Retinal pigment epithelial cell (primary cell): ENCODE measurements around the gene MORF4L2.
"Not testable (repeated sequence)": the region's sequence is repeated elsewhere in the genome, so short reads cannot be mapped to it uniquely, and the experiment has no call there.

ENCODE experiments used
- DNase-seq: peaks from one replicate; pipeline ENCODE4 v3.0.0-alpha.2; 2010; ENCODE audit warnings: low read depth
- H3K4me3 ChIP-seq: 2 replicates; pipeline ENCODE4 v1.5.1; 2011; ENCODE audit warnings: mild to moderate bottlenecking, low read length, control low read depth, moderate library complexity
- TF ChIP-seq, protein P1 (sequence below): conservative IDR thresholded peaks from 2 replicates; pipeline ENCODE4 v1.5.1; 2011; ENCODE audit warnings: low read depth, low read length, control low read depth, inconsistent platforms

Gene MORF4L2

DNA sequence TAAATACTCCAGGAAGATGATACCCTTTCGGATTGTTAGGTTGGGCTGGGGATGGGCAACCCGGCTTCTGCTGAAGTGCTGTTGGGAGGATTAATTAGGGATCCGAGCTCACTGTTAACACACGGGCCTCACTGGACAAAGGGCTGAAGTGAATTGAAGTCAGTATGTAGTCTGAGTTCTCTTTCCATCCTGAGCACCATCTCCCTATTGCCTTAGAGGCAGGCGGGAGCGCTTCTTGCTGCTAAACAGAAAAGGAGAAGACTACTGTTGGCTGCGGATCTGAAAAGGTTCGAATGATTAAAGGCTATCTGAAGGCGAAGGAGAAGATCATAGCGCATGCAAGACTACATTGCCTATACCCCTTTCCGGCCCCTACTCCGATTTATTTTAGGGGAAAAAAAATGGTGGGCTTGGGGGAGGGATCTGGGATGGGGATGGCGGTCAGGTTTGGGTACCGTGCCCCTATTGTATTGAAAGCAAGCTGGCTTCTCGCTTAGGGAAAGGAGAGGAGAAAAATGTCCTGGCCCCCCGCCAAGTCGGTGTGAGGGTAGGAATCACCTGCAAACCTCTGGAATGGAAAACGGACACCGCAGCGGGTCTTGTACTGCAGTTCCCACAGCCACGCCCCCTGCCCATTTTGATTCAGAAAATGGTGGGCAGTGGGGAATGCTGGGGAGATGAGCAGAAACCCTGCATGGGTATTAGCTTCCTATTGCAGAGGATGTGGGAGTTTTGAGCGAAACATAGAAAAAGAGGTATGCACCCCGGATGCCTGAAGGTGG lies 22.3 kb downstream of the MORF4L2 start:
- TF ChIP-seq, protein P1, sequence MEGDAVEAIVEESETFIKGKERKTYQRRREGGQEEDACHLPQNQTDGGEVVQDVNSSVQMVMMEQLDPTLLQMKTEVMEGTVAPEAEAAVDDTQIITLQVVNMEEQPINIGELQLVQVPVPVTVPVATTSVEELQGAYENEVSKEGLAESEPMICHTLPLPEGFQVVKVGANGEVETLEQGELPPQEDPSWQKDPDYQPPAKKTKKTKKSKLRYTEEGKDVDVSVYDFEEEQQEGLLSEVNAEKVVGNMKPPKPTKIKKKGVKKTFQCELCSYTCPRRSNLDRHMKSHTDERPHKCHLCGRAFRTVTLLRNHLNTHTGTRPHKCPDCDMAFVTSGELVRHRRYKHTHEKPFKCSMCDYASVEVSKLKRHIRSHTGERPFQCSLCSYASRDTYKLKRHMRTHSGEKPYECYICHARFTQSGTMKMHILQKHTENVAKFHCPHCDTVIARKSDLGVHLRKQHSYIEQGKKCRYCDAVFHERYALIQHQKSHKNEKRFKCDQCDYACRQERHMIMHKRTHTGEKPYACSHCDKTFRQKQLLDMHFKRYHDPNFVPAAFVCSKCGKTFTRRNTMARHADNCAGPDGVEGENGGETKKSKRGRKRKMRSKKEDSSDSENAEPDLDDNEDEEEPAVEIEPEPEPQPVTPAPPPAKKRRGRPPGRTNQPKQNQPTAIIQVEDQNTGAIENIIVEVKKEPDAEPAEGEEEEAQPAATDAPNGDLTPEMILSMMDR, result no peak
- peak overlapping the region; percentile 27 for H3K4me3 ChIP-seq
- DNase-seq, result no peak

DNA sequence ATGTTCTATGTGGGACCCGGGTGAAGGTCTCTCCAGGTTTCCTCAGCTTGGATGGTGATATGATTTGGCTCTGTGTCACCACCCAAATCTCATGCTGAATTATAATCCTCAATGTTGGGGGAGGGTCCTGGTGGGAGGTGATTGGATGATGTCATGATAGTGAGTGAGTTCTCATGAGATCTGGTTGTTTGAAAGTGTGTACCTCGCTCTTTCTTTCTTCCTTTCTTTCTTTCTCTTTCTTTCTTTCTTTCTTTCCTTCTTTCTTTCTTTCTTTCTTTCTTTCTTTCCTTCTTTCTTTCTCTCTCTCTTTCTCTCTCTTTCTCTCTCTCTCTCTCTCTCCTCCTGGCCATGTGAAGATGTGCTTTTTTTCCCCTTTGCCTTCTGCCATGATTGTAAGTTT lies 27.0 kb downstream of the MORF4L2 start:
- H3K4me3 ChIP-seq, DNase-seq: not testable (repeated sequence)

DNA sequence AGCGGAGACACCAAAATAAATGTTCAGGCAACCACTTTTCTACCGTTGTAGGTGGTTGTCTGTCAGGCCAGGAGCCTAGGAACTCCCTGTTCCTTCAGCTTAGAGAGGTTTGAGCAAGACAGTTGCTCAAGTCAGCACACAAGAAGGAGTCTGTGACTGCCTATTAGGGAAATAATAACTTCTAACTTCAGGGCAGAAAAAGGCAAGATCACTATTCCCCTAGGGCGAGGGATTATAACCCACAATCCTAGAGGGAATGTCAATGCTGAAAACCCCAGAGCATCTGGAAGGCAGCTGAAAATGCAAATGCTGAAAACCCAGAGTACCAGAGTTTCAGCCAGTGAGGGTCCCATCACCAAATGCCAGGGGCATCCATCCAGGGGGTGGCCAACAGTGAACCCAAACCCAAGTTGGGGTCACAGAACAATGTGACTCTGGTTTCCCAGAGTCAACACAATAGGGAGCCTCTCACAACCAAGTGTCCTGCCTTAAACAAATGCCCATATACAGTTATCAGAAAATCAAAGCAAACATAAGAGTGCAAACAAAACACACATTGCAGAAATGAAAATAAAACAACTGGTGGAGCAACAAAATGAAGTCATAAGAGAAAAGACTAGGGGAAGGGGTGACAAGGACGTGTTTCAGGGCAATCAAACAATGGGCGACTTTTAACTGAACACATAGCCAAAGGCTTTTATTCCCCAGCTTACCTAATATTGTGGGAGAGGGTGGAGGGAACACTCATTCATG lies 27.6 kb downstream of the MORF4L2 start:
- no peak overlapping the region for H3K4me3 ChIP-seq
- no peak for DNase-seq
- TF ChIP-seq, protein P1, result no peak

DNA sequence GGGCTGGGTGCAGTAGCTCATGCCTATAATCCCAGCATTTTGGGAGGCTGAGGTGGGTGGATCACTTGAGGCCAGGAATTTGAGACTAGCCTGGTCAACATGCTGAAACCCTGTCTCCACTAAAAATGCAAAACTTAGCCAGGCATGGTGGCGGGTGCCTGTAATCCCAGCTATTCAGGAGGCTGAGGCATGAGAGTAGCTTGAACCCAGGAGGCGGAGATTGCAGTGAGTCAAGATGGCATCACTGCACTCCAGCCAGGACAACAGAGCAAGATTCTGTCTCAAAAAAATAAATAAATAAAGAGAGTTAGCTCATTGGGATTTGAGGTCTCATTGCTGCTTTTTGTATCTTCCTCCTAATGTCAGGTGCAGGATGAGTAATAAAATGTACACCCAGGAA lies 29.4 kb downstream of the MORF4L2 start:
- not testable (repeated sequence) for H3K4me3 ChIP-seq, DNase-seq

DNA sequence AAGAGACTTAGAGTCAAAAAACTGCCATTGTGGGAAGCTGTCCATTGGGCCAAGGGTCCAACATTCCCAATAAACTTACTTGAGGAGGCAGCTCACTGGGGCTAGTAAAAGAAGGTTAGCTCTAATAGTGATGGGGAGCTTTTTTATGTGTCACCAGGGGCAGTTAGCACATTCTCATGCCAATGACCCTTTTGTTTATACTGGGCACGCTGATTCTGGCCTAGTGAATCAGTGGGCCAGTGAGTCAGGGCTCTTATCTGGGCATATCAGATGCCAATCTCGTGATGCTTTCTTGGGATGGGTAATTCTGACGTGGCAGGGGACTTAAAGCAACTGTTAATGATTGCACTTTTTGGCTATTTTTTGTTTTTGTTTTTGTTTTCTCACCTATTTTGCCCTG lies 29.9 kb downstream of the MORF4L2 start:
- TF ChIP-seq, protein P1, result no peak
- H3K4me3 ChIP-seq, result no peak overlapping the region
- DNase-seq, result peak; percentile 23

DNA sequence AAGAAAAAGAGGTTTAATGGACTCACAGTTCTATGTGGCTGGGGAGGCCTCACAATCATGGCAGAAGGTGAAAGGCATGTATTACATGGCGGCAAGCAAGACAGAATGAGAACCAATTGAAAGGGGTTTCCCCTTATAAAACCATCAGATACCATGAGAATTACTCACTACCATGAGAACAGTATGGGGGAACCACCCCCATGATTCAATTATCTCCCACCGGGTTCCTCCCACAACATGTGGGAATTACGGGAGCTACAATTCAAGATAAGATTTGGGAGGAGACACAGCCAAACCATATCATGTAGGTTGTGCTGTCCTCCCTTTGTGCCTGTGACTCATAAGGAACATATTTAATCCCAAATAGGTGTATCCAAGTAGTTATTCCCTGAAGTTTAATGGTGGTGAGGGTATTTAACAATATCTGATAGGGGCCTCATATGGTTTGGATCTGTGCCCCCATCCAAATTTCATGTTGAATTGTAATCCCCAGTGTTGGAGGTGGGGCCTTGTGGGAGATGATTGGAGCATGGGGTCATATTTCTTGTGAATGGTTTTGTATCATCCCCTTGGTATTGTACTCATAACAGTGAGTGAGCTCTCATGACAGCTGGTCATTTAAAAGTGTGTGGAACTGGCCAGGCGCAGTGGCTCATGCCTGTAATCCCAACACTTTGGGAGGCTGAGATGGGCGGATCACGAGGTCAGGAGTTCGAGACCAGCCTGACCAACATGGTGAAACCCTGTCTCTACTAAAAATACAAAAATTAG lies 31.1 kb downstream of the MORF4L2 start:
- not testable (repeated sequence) for DNase-seq, H3K4me3 ChIP-seq

DNA sequence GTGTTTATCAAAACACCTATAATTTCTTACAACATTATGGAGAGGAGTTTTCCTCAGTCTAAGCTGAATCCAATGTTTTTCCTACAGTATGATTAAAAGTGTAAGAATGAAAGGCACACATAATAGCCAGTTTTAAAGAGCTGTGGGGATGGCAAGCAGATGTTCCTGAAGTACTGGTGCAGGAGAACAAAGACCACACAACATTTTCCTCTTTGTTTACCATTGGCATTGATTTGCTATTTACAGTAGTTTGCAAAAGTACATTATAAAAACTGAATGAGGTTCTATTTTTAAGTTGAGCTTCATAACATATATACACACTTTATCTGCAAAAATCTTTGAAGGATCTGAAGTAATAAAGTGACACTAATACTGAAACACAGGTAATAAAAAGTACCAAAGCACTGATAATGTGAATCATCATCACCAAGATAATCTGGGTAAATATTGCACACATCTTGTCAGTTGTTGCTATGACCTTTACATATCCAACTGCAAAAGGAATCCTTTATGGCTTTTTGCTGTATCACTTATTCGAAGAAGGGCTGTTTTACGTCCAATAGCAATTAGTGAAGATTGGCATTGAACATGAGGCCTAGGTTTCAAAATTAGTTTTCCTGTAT lies 35.2 kb downstream of the MORF4L2 start:
- no peak for DNase-seq
- TF ChIP-seq, protein P1, result no peak
- H3K4me3 ChIP-seq, result no peak overlapping the region

DNA sequence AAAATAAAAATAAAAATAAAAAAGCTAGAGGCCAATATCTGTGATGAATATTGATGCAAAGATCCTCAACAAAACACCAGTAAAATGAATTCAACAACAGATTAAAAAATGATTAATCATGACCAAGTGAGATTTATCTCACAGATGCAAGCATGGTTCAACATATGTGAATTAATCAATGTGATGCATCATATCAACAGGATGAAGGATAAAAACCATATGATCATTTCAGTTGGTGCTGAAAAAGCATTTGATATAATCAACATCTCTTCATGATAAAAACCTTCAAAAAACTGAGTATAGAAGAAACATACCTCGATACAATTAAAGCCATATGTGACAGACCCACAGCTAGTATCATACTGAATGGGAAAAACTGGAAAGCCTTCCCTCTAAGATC lies 38.9 kb downstream of the MORF4L2 start:
- TF ChIP-seq, protein P1, result no peak
- no peak overlapping the region for H3K4me3 ChIP-seq
- DNase-seq, result no peak
